ENCODE data around the gene KRT33A. TPM values are rescaled to one million over a fixed set of nuclear protein-coding genes. Genes with fewer than 3 reads are reported as not detected.

The KRT33A gene
- total and polyA plus RNA-seq, 2 of the 8 experiments (the other 6 are each of a cell fraction or from before 2014, with no cell fraction given) = not detected

DNA sequence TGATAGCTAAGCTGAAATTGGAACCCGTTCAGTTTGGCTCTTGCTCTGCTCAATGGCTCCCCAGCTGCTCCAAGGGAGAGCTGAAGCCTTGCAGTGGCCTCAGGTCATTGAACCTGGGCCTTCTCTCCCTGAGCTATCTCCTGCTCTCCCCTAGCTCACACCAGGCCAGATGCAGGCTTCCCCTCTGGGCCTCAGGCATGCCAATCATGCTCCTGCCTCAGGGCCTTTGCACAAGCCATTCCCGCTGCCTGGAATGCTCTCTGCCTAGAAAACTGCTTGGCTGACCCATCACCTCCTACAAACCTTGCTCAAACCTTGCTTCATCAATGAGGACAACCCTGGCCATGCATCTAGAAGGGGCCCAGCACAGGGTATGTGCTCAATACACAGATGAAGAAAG lies 18.4 kb downstream of the KRT33A start:
- POLR2A ChIA-PET (ENCODE audit: partially characterized antibody) = no interaction called here
- H3K27me3 ChIP-seq (replicated peaks in 1 of 4; ENCODE audit: control insufficient read depth in 3 of 4, extremely low read depth in 1 of 4, insufficient read depth in 3 of 4, low read length in 3 of 4) = no peaks in the 10 kb centered on the region
- CTCF ChIA-PET (ENCODE audit: partially characterized antibody) = interaction anchor here (1.0 to 5.8 kb wide), 8 partner anchors 8 to 469 kb away, joined by 3 to 24 read pairs (median 6); no protein-coding TSS in a partner anchor
- no peak overlapping the region for H3K9ac ChIP-seq (replicated peaks in 1 of 4; ENCODE audit: extremely low read depth in 1 of 4, low read depth in 3 of 4, low read length in 3 of 4)
- H4K20me1 ChIP-seq (replicated peaks in 1 of 2; ENCODE audit: control insufficient read depth in 1 of 2, insufficient read depth in 2 of 2, low read length in 2 of 2) = no peaks in the 10 kb centered on the region
- H3K79me1 ChIP-seq (ENCODE audit: low read depth, low read length) = no peaks in the 10 kb centered on the region
- no peaks in the 10 kb centered on the region for H3K23me2 ChIP-seq (ENCODE audit: low read depth, low read length)
- no peak overlapping the region for H3K4me3 ChIP-seq (ENCODE audit: extremely low read depth in 1 of 4, insufficient read depth in 2 of 4, low read depth in 3 of 4, low read length in 4 of 4)
- no peaks in the 10 kb centered on the region for H3K36me3 ChIP-seq (ENCODE audit: control insufficient read depth in 2 of 4, insufficient read depth in 4 of 4, low read length in 3 of 4)
- TF ChIP-seq SP4 (IDR thresholded peaks at IDR 0.05; ENCODE audit: low read length) (no peak), FOSL1 (IDR thresholded peaks at IDR 0.05; ENCODE audit: insufficient read depth, low read depth, low read length) (no peak), YY1 (IDR thresholded peaks at IDR 0.05; ENCODE audit: low read depth, low read length) (no peak), SAP30 (IDR thresholded peaks at IDR 0.05; ENCODE audit: insufficient read depth, insufficient replicate concordance, low read length) (no peak), RBBP5 (IDR thresholded peaks at IDR 0.05; ENCODE audit: borderline replicate concordance, low read depth, low read length) (no peak)
- no peak overlapping the region for H3K56ac ChIP-seq (replicated peaks; ENCODE audit: insufficient read length, low read depth, low read length)
- no peak overlapping the region for H2BK5ac ChIP-seq (ENCODE audit: low read depth, low read length)
- no peak overlapping the region for H4K8ac ChIP-seq (ENCODE audit: extremely low read depth, insufficient read depth, low read length)
- no peak overlapping the region for H3K18ac ChIP-seq (ENCODE audit: extremely low read depth, low read length)
- H2BK15ac ChIP-seq (ENCODE audit: low read length) = no peak overlapping the region
- no peaks in the 10 kb centered on the region for H3K79me2 ChIP-seq (ENCODE audit: control insufficient read depth in 1 of 2, insufficient read depth in 2 of 2, low read length in 2 of 2)
- H2BK120ac ChIP-seq (replicated peaks; ENCODE audit: low read depth, low read length) = no peak overlapping the region
- no peak overlapping the region for H2AFZ ChIP-seq (ENCODE audit: low read length)
- no peak overlapping the region for H3K23ac ChIP-seq (ENCODE audit: insufficient read length)
- DNase-seq (ENCODE audit: low read depth in 1 of 2, low spot score in 2 of 2) = peak in 1 of 2 experiments; percentile 4
- H3K4ac ChIP-seq (replicated peaks; ENCODE audit: insufficient read length, low read depth, low read length) = no peak overlapping the region
- no peaks in the 10 kb centered on the region for H3K9me3 ChIP-seq (ENCODE audit: insufficient read depth in 2 of 2, low read depth in 1 of 2, low read length in 1 of 2)
- no peak overlapping the region for H3K14ac ChIP-seq (ENCODE audit: insufficient read length)
- WGBS, 2 experiments (ENCODE audit: extremely low coverage in 1 of 2, insufficient coverage in 1 of 2, insufficient read length in 1 of 2, insufficient replicate concordance in 2 of 2, low coverage in 1 of 2, low lambda C conversion rate in 2 of 2, missing lambda C conversion rate in 1 of 2) = 79% methylated on average over 2 of the region's 2 CpGs; no CpG with 5 or more reads in 1 of the 2 experiments
- FAIRE-seq = no peak
- no peak overlapping the region for H2BK20ac ChIP-seq (ENCODE audit: low read length)
- no peak overlapping the region for H2BK12ac ChIP-seq (ENCODE audit: low read depth, low read length)
- H3K4me2 ChIP-seq (ENCODE audit: insufficient read depth in 1 of 2, low read depth in 2 of 2, low read length in 2 of 2) = no peak overlapping the region
- H4K5ac ChIP-seq (ENCODE audit: insufficient read length, low read depth, low read length) = no peak overlapping the region
- H2AK5ac ChIP-seq (ENCODE audit: low read depth, low read length) = no peak overlapping the region
- no peaks in the 10 kb centered on the region for H3K4me1 ChIP-seq (replicated peaks in 1 of 4; ENCODE audit: control insufficient read depth in 3 of 4, insufficient read depth in 4 of 4, low read length in 3 of 4)
- no peak overlapping the region for H4K91ac ChIP-seq (replicated peaks; ENCODE audit: insufficient read length, low read length)
- H3K27ac ChIP-seq (ENCODE audit: low read depth, low read length) = no peak overlapping the region

All from H1 (cell line).